Thyroid gland (tissue), 4 donors: ENCODE measurements around the gene PIK3AP1. TPM values are rescaled to one million over a fixed set of nuclear protein-coding genes. Genes with fewer than 3 reads are reported as not detected.

ENCODE experiments used
- DNase-seq, 2 donors: peaks; one replicate each; pipeline ENCODE4 v3.0.0-alpha.2; 2019
- H3K27ac ChIP-seq, 3 donors: fragments of 200-600 bp; sonication (generic); 1 replicate in 2 of 3; 2 replicates in 1 of 3; pipeline ENCODE4 v1.5.1; 2016 to 2019; ENCODE audit warnings: mild to moderate bottlenecking in 1 of 3, moderate library complexity in 1 of 3
- H3K27me3 ChIP-seq: fragments of 200-600 bp; sonication (generic); one replicate; pipeline ENCODE4 v1.5.1; 2019
- H3K36me3 ChIP-seq, 2 donors: fragments of 200-600 bp; sonication (generic); one replicate each; pipeline ENCODE4 v1.5.1; 2016 to 2019
- H3K4me1 ChIP-seq, 2 donors: fragments of 200-600 bp; sonication (generic); one replicate each; pipeline ENCODE4 v1.5.1; 2017 to 2019
- H3K4me3 ChIP-seq, 3 donors: fragments of 200-600 bp; sonication (generic); replicated peaks in 1 of 3; 1 replicate in 2 of 3; 2 replicates in 1 of 3; pipeline ENCODE4 v1.5.1; 2016; ENCODE audit warnings: mild to moderate bottlenecking in 1 of 3
- H3K9me3 ChIP-seq: fragments of 200-600 bp; sonication (generic); one replicate; pipeline ENCODE4 v1.5.1; 2017
- POLR2A ChIP-seq, 2 donors: fragments of 450-650 bp; IDR thresholded peaks; one replicate each; pipeline ENCODE4 v1.6.1; 2017; ENCODE audit warnings: antibody characterized with exemption in 2 of 2, mild to moderate bottlenecking in 2 of 2, moderate library complexity in 1 of 2
- WGBS, 2 donors: methylation state at CpG; one replicate each; pipeline ENCODE4 v1.1.5; 2017; 5-methylcytosine and 5-hydroxymethylcytosine counted together
- intact Hi-C: fragments of 100-400 bp; cut with DNase I; formaldehyde crosslinking; loops from one replicate; pipeline ENCODE4 v1.15.1; 2023
- total RNA-seq, 4 donors: library from RNA; depleted of rRNA; stranded (reverse); fragments of >200 nt; gene quantifications; one replicate each; pipeline ENCODE4 v1.2.3, GENCODE V29; 2016
- TF ChIP-seq, protein P1 (sequence below), 6 experiments: fragments of 200-600 bp in 3 of 6; fragments of 450-650 bp in 3 of 6; sonication (generic) in 3 of 6; IDR thresholded peaks; one replicate each; pipeline ENCODE4 v1.5.1; 2016 to 2019; ENCODE audit warnings: antibody characterized with exemption in 6 of 6, mild to moderate bottlenecking in 2 of 6, inconsistent platforms in 1 of 6, moderate library complexity in 1 of 6

Gene PIK3AP1
- total RNA-seq, 4 donors from 2014 or later: 8.6 to 13.9 (median 12.0) TPM

DNA sequence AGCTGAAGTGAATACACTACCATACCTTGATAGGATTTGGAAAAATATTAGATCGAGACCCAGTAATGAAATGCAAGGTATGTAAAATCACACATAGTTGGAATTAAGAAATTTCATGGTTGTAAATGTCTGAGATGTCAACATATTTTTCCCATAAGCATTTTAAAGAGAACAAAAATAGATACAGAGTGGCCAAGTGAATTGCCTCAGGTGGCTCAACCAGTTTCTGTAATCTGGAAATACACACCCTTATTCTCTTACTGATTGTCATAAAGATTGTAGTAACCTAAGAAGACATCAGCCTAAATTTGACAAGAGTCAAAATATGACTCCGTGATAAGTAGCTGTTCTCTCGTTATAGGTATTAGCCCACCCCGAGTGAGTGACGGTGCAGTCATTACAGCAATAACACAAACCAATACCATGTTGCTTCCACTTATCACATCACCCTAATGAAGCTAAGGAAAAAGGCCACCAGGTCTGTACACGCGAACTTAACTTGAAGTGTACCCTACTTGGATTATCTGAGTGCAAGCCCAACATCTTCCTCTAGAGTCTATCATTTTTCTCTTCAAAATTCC lies 23.4 kb downstream of the PIK3AP1 start:
- Histone ChIP-seq H3K4me3 (no peak overlapping the region), H3K27ac (no peak overlapping the region), H3K9me3 (no peaks in the 10 kb centered on the region), H3K36me3 (no peaks in the 10 kb centered on the region), H3K4me1 (no peaks in the 10 kb centered on the region), H3K27me3 (no peaks in the 10 kb centered on the region)
- no peak for DNase-seq
- intact Hi-C loops: no loop called here
- no peak for TF ChIP-seq POLR2A (IDR thresholded peaks at IDR 0.05)
- TF ChIP-seq, protein P1, sequence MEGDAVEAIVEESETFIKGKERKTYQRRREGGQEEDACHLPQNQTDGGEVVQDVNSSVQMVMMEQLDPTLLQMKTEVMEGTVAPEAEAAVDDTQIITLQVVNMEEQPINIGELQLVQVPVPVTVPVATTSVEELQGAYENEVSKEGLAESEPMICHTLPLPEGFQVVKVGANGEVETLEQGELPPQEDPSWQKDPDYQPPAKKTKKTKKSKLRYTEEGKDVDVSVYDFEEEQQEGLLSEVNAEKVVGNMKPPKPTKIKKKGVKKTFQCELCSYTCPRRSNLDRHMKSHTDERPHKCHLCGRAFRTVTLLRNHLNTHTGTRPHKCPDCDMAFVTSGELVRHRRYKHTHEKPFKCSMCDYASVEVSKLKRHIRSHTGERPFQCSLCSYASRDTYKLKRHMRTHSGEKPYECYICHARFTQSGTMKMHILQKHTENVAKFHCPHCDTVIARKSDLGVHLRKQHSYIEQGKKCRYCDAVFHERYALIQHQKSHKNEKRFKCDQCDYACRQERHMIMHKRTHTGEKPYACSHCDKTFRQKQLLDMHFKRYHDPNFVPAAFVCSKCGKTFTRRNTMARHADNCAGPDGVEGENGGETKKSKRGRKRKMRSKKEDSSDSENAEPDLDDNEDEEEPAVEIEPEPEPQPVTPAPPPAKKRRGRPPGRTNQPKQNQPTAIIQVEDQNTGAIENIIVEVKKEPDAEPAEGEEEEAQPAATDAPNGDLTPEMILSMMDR (IDR thresholded peaks at IDR 0.05): no peak
- 93 to 95% methylated on average over 7 of the region's 7 CpGs for WGBS, 2 donors

DNA sequence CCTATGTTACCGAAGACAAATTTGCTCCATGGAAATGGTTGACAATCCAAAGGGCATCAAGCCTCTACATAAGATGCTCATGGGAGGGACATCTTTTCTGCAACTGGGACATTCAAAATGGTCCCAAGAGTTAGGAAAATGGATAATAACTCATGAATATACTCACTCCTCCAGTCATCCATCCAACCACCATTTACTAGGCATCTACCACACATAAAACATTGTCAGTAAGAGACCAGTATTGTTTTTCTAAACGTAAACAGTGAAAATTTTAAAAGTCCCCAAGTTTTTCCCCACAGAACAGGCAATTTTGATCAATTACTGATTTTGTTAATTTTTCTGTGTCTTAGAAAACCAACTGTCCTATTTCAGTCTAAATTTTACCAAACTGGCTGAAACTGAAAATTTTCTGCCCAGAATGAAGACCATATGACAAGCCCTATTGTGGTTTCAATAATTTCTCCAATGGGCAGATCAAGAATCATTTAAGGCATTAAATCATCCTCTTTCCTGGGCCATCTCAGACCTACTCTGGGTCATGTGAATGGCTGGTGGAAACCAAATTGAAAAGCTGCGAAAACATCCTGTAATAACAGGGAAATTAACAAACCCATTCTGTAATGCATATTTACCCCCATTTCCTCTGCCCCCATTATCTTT lies 24.2 kb downstream of the PIK3AP1 start:
- no peak overlapping the region for H3K27ac ChIP-seq
- H3K36me3 ChIP-seq: no peaks in the 10 kb centered on the region
- intact Hi-C loops: no loop called here
- 78 to 81% methylated on average over 3 of the region's 3 CpGs for WGBS, 2 donors
- no peaks in the 10 kb centered on the region for H3K4me1 ChIP-seq
- H3K27me3 ChIP-seq: no peaks in the 10 kb centered on the region
- no peak for DNase-seq
- H3K9me3 ChIP-seq: no peaks in the 10 kb centered on the region
- H3K4me3 ChIP-seq: no peak overlapping the region
- TF ChIP-seq, protein P1 (IDR thresholded peaks at IDR 0.05): no peak
- no peak for TF ChIP-seq POLR2A (IDR thresholded peaks at IDR 0.05)

DNA sequence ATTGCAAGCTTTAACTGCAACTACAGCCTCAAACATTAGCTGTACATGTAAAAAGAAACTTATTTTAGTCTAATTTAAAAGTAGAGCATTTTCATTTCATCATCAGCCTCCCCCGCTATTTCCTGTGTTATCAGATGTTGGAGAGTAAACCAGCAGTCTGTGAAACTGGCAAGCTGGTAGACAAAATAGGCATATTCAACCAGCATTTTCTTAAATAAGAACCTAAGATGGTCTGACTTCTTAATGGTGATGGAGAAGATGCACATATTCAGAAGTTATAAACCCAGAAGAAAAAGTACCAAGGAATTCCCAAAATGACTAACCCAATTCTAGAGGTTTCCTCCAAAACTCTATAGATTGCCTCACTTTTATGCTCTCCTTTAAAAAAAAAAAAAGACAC lies 24.9 kb downstream of the PIK3AP1 start:
- intact Hi-C loops: no loop called here

DNA sequence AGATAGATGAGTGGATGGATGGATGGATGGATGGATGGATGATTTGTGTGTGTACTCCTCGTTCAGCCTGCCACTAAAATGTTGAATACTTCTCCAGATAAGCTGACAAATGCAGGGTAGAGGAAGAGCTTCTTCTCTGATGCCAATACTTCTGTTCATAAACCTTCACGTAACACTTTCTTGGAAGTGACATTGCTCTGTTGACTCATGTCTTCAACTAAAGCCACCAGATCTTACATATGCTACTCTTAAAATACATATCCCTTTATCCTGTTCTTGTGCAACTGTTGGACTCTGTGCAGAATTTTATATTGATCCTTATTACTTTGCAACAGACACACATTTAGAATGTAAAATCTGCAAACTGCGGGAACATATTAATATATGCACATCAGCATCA lies 26.9 kb downstream of the PIK3AP1 start:
- Histone ChIP-seq H3K27ac (no peak overlapping the region), H3K4me1 (no peaks in the 10 kb centered on the region), H3K4me3 (no peak overlapping the region), H3K36me3 (no peaks in the 10 kb centered on the region), H3K9me3 (no peaks in the 10 kb centered on the region), H3K27me3 (no peaks in the 10 kb centered on the region)
- no peak for DNase-seq
- WGBS, 2 donors: 94 to 95% methylated on average over 3 of the region's 3 CpGs
- TF ChIP-seq, protein P1 (IDR thresholded peaks at IDR 0.05): no peak
- intact Hi-C loops: no loop called here

More for the DNA sequence above, 24.9 kb downstream of the PIK3AP1 start:
- 78 to 84% methylated on average over 1 of the region's 1 CpG for WGBS, 2 donors
- H3K4me3 ChIP-seq: no peak overlapping the region
- H3K27ac ChIP-seq: no peak overlapping the region
- no peaks in the 10 kb centered on the region for H3K9me3 ChIP-seq
- no peaks in the 10 kb centered on the region for H3K4me1 ChIP-seq
- TF ChIP-seq, protein P1 (IDR thresholded peaks at IDR 0.05): no peak
- no peaks in the 10 kb centered on the region for H3K27me3 ChIP-seq
- no peak for DNase-seq
- H3K36me3 ChIP-seq: no peaks in the 10 kb centered on the region

- no peak for TF ChIP-seq POLR2A (IDR thresholded peaks at IDR 0.05)
- no peaks in the 10 kb centered on the region for H3K27me3 ChIP-seq
- no peaks in the 10 kb centered on the region for H3K9me3 ChIP-seq
- no peak for DNase-seq
- no peak overlapping the region for H3K4me3 ChIP-seq
- H3K27ac ChIP-seq: no peak overlapping the region
- no peaks in the 10 kb centered on the region for H3K4me1 ChIP-seq
- no peaks in the 10 kb centered on the region for H3K36me3 ChIP-seq
- intact Hi-C loops: no loop called here
- WGBS, 2 donors: 97 to 98% methylated on average over 4 of the region's 4 CpGs
Observed at GRCh38 chr10:96692427-96692826, 27.9 kb downstream of the PIK3AP1 start.
